Thyroid gland (tissue), 4 donors: ENCODE results near the gene CLEC2A.

ENCODE experiments used
- POLR2A ChIP-seq, 2 donors: fragments of 450-650 bp; IDR thresholded peaks; one replicate each; pipeline ENCODE4 v1.6.1; 2017; ENCODE audit warnings: antibody characterized with exemption in 2 of 2, mild to moderate bottlenecking in 2 of 2, moderate library complexity in 1 of 2
- TF ChIP-seq, protein P1 (sequence below), 6 experiments: fragments of 200-600 bp in 3 of 6; fragments of 450-650 bp in 3 of 6; sonication (generic) in 3 of 6; IDR thresholded peaks; one replicate each; pipeline ENCODE4 v1.5.1; 2016 to 2019; ENCODE audit warnings: antibody characterized with exemption in 6 of 6, mild to moderate bottlenecking in 2 of 6, inconsistent platforms in 1 of 6, moderate library complexity in 1 of 6

GRCh38 chr12:9961106-9961505 lies 28.9 kb upstream of the CLEC2A start:
- no peak for TF ChIP-seq POLR2A (IDR thresholded peaks at IDR 0.05)
- TF ChIP-seq, protein P1, sequence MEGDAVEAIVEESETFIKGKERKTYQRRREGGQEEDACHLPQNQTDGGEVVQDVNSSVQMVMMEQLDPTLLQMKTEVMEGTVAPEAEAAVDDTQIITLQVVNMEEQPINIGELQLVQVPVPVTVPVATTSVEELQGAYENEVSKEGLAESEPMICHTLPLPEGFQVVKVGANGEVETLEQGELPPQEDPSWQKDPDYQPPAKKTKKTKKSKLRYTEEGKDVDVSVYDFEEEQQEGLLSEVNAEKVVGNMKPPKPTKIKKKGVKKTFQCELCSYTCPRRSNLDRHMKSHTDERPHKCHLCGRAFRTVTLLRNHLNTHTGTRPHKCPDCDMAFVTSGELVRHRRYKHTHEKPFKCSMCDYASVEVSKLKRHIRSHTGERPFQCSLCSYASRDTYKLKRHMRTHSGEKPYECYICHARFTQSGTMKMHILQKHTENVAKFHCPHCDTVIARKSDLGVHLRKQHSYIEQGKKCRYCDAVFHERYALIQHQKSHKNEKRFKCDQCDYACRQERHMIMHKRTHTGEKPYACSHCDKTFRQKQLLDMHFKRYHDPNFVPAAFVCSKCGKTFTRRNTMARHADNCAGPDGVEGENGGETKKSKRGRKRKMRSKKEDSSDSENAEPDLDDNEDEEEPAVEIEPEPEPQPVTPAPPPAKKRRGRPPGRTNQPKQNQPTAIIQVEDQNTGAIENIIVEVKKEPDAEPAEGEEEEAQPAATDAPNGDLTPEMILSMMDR (IDR thresholded peaks at IDR 0.05) = no peak
